SU-DHL-6 (cell line): ENCODE results near the gene FGFRL1.

Experiments used
- H2AFZ ChIP-seq: fragments of 200-600 bp; sonication (generic); 2 replicates; pipeline ENCODE4 v1.6.1; 2014; ENCODE audit warnings: low read depth, mild to moderate bottlenecking, moderate library complexity, mixed read lengths, antibody characterized with exemption, low read length; ENCODE audit not compliant: severe bottlenecking
- H3F3A ChIP-seq: fragments of 200-600 bp; shearing (Covaris generic); 2 replicates; pipeline ENCODE4 v1.6.0; 2016; ENCODE audit warnings: antibody characterized with exemption, mild to moderate bottlenecking; ENCODE audit not compliant: insufficient read depth
- H3K27ac ChIP-seq: fragments of 200-600 bp; sonication (generic); 2 replicates; pipeline ENCODE4 v1.5.1; 2016; ENCODE audit warnings: low read depth, mild to moderate bottlenecking, low read length, moderate library complexity, mixed read lengths
- H3K27me3 ChIP-seq: fragments of 200-600 bp; sonication (generic), shearing (Covaris generic); 2 replicates; pipeline ENCODE4 v1.6.0; 2014; ENCODE audit warnings: mild to moderate bottlenecking, low read length
- H3K36me3 ChIP-seq: fragments of 200-600 bp; sonication (generic); 2 replicates; pipeline ENCODE4 v1.6.1; 2014; ENCODE audit warnings: mild to moderate bottlenecking, low read length, mixed read lengths
- H3K4me2 ChIP-seq: fragments of 300-600, 200-600 bp; shearing (Covaris generic), sonication (generic); 2 replicates; pipeline ENCODE4 v1.6.0; 2014; ENCODE audit warnings: low read length, low read depth, mild to moderate bottlenecking; ENCODE audit not compliant: poor library complexity, severe bottlenecking
- H3K4me3 ChIP-seq: fragments of 200-600 bp; sonication (generic); 2 replicates; pipeline ENCODE4 v1.5.1; 2014; ENCODE audit warnings: antibody characterized with exemption, low read length, mild to moderate bottlenecking, mixed read lengths; ENCODE audit not compliant: insufficient read depth, poor library complexity, severe bottlenecking
- H3K79me2 ChIP-seq: fragments of 200-600 bp; sonication (generic); 2 replicates; pipeline ENCODE4 v1.6.1; 2014; ENCODE audit warnings: mild to moderate bottlenecking, low read length, moderate library complexity; ENCODE audit not compliant: insufficient read depth
- H3K9ac ChIP-seq: fragments of 200-600 bp; sonication (generic); 2 replicates; pipeline ENCODE4 v1.7.0; 2014; ENCODE audit warnings: mild to moderate bottlenecking, low read length
- H3K9me2 ChIP-seq: fragments of 200-600 bp; sonication (generic); replicated peaks from 2 replicates; pipeline ENCODE4 v1.6.1; 2014; ENCODE audit warnings: low read length; ENCODE audit not compliant: insufficient read depth
- H3K9me3 ChIP-seq: fragments of 200-600 bp; sonication (generic); 2 replicates; pipeline ENCODE4 v1.6.1; 2014; ENCODE audit warnings: low read length, mixed read lengths; ENCODE audit not compliant: insufficient read depth
- H4K20me1 ChIP-seq: fragments of 200-600 bp; sonication (generic); 2 replicates; pipeline ENCODE4 v1.6.1; 2014; ENCODE audit warnings: low read depth, mild to moderate bottlenecking, antibody characterized with exemption, low read length, moderate library complexity, mixed read lengths
- EZH2phosphoT487 ChIP-seq: fragments of 200-600 bp; sonication (generic), shearing (Covaris generic); conservative IDR thresholded peaks from 2 replicates; pipeline ENCODE4 v1.6.1; 2018; ENCODE audit warnings: mild to moderate bottlenecking, antibody characterized with exemption, low read length, moderate library complexity, mixed read lengths
- TF ChIP-seq, protein P1 (sequence below): fragments of 200-600 bp; sonication (generic); IDR thresholded peaks from one replicate; pipeline ENCODE4 v1.5.1; 2017; ENCODE audit warnings: antibody characterized with exemption, mild to moderate bottlenecking, low read length, moderate library complexity; ENCODE audit not compliant: insufficient read depth, poor library complexity, severe bottlenecking

FGFRL1 gene

GRCh38 chr4:982814-983213, 28.6 kb upstream of the FGFRL1 start:
- Histone ChIP-seq H2AFZ (no peak overlapping the region), H4K20me1 (no peaks in the 10 kb centered on the region), H3K9ac (no peak overlapping the region)

GRCh38 chr4:984336-985054, 26.9 kb upstream of the FGFRL1 start:
- TF ChIP-seq, protein P1, sequence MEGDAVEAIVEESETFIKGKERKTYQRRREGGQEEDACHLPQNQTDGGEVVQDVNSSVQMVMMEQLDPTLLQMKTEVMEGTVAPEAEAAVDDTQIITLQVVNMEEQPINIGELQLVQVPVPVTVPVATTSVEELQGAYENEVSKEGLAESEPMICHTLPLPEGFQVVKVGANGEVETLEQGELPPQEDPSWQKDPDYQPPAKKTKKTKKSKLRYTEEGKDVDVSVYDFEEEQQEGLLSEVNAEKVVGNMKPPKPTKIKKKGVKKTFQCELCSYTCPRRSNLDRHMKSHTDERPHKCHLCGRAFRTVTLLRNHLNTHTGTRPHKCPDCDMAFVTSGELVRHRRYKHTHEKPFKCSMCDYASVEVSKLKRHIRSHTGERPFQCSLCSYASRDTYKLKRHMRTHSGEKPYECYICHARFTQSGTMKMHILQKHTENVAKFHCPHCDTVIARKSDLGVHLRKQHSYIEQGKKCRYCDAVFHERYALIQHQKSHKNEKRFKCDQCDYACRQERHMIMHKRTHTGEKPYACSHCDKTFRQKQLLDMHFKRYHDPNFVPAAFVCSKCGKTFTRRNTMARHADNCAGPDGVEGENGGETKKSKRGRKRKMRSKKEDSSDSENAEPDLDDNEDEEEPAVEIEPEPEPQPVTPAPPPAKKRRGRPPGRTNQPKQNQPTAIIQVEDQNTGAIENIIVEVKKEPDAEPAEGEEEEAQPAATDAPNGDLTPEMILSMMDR, result no peak
- no peak for TF ChIP-seq EZH2phosphoT487
- Histone ChIP-seq H3K4me3 (no peak overlapping the region), H3K79me2 (no peaks in the 10 kb centered on the region), H3K9ac (no peak overlapping the region), H3K36me3 (no peaks in the 10 kb centered on the region), H3K27me3 (no peaks in the 10 kb centered on the region), H3K27ac (no peak overlapping the region), H4K20me1 (no peaks in the 10 kb centered on the region), H3F3A (peaks cover 5% of the 10 kb centered on the region; the same call in 1 of the 2 replicates), H3K4me2 (no peak overlapping the region), H3K9me3 (no peaks in the 10 kb centered on the region), H2AFZ (no peak overlapping the region), H3K9me2 (no peaks in the 10 kb centered on the region)

More at GRCh38 chr4:982814-983213, 28.6 kb upstream of the FGFRL1 start:
- no peaks in the 10 kb centered on the region for H3K9me2 ChIP-seq
- H3K27me3 ChIP-seq, result no peaks in the 10 kb centered on the region
- H3K27ac ChIP-seq, result no peak overlapping the region
- TF ChIP-seq, protein P1, result no peak
- TF ChIP-seq EZH2phosphoT487, result no peak
- no peak overlapping the region for H3K4me3 ChIP-seq
- H3K36me3 ChIP-seq, result no peaks in the 10 kb centered on the region
- no peaks in the 10 kb centered on the region for H3K9me3 ChIP-seq
- peaks cover 5% of the 10 kb centered on the region; the same call in 1 of the 2 replicates for H3F3A ChIP-seq
- H3K4me2 ChIP-seq, result no peak overlapping the region
- no peaks in the 10 kb centered on the region for H3K79me2 ChIP-seq

- Histone ChIP-seq H3K27me3 (no peaks in the 10 kb centered on the region), H3K79me2 (no peaks in the 10 kb centered on the region), H3K36me3 (no peaks in the 10 kb centered on the region), H3K9me2 (no peaks in the 10 kb centered on the region), H3F3A (peaks cover 5% of the 10 kb centered on the region; the same call in 1 of the 2 replicates), H3K9me3 (no peaks in the 10 kb centered on the region), H2AFZ (no peak overlapping the region), H3K27ac (no peak overlapping the region), H3K9ac (no peak overlapping the region), H3K4me2 (peak overlapping the region; percentile 98), H3K4me3 (no peak overlapping the region), H4K20me1 (no peaks in the 10 kb centered on the region)
- no peak for TF ChIP-seq EZH2phosphoT487
- TF ChIP-seq, protein P1, result no peak
Measured at GRCh38 chr4:985123-985830, 26.1 kb upstream of the FGFRL1 start.
